Uterus (tissue), 4 donors: ENCODE data around the gene SNAPIN. TPM values are rescaled to one million over a fixed set of nuclear protein-coding genes. Genes with fewer than 3 reads are reported as not detected.

Experiments
- DNase-seq, 2 donors: peaks; one replicate each; pipeline ENCODE4 v3.0.0-alpha.2; 2019 to 2020
- H3K27ac ChIP-seq, 2 donors: fragments of 200-600 bp; sonication (generic); 1 replicate in 1 of 2; 2 replicates in 1 of 2; pipeline ENCODE4 v1.5.1; 2016 to 2018
- H3K27me3 ChIP-seq, 2 donors: fragments of 200-600 bp; sonication (generic); one replicate each; pipeline ENCODE4 v1.5.1; 2018 to 2019; ENCODE audit warnings: control low read depth in 1 of 2
- H3K36me3 ChIP-seq, 2 donors: fragments of 200-600 bp; sonication (generic); one replicate each; pipeline ENCODE4 v1.5.1; 2019; ENCODE audit warnings: control low read depth in 1 of 2
- H3K4me1 ChIP-seq, 2 donors: fragments of 200-600 bp; sonication (generic); one replicate each; pipeline ENCODE4 v1.5.1; 2018 to 2019; ENCODE audit warnings: control low read depth in 1 of 2
- H3K4me3 ChIP-seq, 2 donors: fragments of 200-600 bp; sonication (generic); 1 replicate in 1 of 2; 2 replicates in 1 of 2; pipeline ENCODE4 v1.5.1; 2018 to 2019; ENCODE audit warnings: mild to moderate bottlenecking in 1 of 2
- H3K9me3 ChIP-seq, 2 donors: fragments of 200-600 bp; sonication (generic); one replicate each; pipeline ENCODE4 v1.5.1; 2019; ENCODE audit warnings: control low read depth in 1 of 2
- POLR2A ChIP-seq, 2 donors: fragments of 450-650 bp; IDR thresholded peaks; one replicate each; pipeline ENCODE4 v1.6.1; 2016; ENCODE audit warnings: antibody characterized with exemption in 2 of 2, mild to moderate bottlenecking in 1 of 2, moderate library complexity in 1 of 2
- intact Hi-C: fragments of 100-400 bp; cut with DNase I; formaldehyde crosslinking; loops from one replicate; pipeline ENCODE4 v1.15.1; 2023; ENCODE audit warnings: low total_unique reads
- total RNA-seq, 4 donors: library from RNA; depleted of rRNA in 3 of 4; stranded (reverse); fragments of >200 nt in 3 of 4; gene quantifications; one replicate each; pipeline versions ENCODE4 v1.1.0 to v1.2.4, GENCODE V29; 2014 to 2023
- TF ChIP-seq, protein P1 (sequence below), 4 experiments: fragments of 200-600 bp in 2 of 4; fragments of 450-650 bp in 2 of 4; sonication (generic) in 2 of 4; IDR thresholded peaks; one replicate each; pipeline ENCODE4 v1.5.1; 2016 to 2019; ENCODE audit warnings: antibody characterized with exemption in 4 of 4, mild to moderate bottlenecking in 2 of 4, moderate library complexity in 1 of 4
- donor health status: DM: yes; HTN: yes; CAD: no.

Gene SNAPIN
- total RNA-seq, 4 donors from 2014 or later = 35.5 to 101 (median 71.3) TPM

DNA sequence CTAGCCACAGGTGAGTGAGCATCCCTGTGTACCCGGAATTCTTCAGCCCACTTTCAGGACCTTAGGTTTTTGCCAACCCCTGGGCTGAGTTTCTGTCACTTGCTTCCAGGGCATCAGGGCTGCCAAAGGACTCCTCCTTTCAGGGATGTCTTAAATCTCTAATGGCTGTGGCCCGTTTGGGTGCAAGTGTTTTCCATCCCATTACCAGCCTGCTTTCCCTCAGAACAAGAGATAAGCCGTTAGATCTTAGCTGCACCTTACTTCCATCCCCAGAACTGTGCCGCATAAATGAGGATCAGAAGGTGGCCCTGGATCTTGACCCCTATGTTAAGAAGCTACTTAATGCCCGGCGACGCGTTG is 652 bp downstream of the SNAPIN start:
- intact Hi-C loops = no loop called here
- peaks cover 4 to 9% of the 10 kb centered on the region in 2 donors for H3K4me1 ChIP-seq
- no peak for DNase-seq
- TF ChIP-seq, protein P1, sequence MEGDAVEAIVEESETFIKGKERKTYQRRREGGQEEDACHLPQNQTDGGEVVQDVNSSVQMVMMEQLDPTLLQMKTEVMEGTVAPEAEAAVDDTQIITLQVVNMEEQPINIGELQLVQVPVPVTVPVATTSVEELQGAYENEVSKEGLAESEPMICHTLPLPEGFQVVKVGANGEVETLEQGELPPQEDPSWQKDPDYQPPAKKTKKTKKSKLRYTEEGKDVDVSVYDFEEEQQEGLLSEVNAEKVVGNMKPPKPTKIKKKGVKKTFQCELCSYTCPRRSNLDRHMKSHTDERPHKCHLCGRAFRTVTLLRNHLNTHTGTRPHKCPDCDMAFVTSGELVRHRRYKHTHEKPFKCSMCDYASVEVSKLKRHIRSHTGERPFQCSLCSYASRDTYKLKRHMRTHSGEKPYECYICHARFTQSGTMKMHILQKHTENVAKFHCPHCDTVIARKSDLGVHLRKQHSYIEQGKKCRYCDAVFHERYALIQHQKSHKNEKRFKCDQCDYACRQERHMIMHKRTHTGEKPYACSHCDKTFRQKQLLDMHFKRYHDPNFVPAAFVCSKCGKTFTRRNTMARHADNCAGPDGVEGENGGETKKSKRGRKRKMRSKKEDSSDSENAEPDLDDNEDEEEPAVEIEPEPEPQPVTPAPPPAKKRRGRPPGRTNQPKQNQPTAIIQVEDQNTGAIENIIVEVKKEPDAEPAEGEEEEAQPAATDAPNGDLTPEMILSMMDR (IDR thresholded peaks at IDR 0.05) = no peak
- no peak for TF ChIP-seq POLR2A (IDR thresholded peaks at IDR 0.05)
- peak overlapping the region; percentile 92 to 94 for H3K4me3 ChIP-seq
- H3K9me3 ChIP-seq = no peaks in the 10 kb centered on the region
- peak overlapping the region; percentile 98 for H3K27ac ChIP-seq
- H3K27me3 ChIP-seq = no peaks in the 10 kb centered on the region
- H3K36me3 ChIP-seq = no peaks in the 10 kb centered on the region

DNA sequence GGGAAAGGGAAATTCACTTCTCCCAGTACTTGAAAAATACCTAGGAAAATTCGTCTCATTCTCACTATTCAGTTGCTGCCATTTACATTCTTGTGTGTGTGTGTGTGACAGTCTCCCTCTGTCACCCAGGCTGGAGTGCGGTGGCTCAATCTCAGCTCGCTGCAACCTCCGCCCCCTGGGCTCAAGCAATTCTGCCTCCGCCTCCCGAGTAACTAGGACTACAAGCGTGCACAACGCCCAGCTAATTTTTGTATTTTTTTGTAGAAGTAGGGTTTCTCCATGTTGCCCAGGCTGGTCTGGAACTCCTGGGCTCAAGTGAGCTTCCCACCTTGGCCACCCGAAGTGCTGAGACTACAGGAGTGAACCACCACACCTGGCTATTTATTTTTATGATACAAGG is 1.2 kb downstream of the SNAPIN start:
- H3K4me3 ChIP-seq = no peak overlapping the region

DNA sequence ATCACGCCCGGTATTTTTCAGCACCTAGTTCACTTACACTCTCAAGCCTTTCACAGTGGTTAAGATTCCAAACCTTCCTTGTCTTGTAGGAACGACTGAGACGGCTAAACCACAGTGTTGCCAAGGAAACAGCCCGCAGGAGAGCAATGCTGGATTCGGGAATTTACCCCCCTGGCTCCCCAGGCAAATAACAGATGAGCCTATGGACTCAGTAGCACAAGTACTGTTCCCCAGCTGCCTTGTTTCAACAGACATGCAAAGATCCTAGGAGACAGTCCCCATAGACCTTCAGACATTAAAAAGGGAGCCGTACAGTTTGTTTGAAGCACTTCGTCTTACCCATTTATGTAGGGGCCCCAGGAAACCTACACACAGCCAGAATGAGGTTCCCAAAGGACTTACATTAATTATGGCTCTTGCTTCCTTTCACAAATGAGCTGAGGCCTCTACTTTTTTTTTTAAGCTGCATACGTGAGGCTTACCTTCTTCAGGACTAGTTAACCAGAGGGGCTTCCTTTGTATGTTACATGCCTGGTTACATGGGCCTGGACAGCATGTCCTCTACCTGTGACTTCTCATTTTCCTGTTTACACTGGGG is 2.7 kb downstream of the SNAPIN start:
- Histone ChIP-seq H3K9me3 (no peaks in the 10 kb centered on the region), H3K27ac (no peak overlapping the region), H3K36me3 (no peaks in the 10 kb centered on the region), H3K4me3 (no peak overlapping the region), H3K4me1 (peaks cover 4 to 9% of the 10 kb centered on the region in 2 donors), H3K27me3 (no peaks in the 10 kb centered on the region)
- no peak for TF ChIP-seq POLR2A (IDR thresholded peaks at IDR 0.05)
- TF ChIP-seq, protein P1 (IDR thresholded peaks at IDR 0.05) = no peak
- intact Hi-C loops = no loop called here
- no peak for DNase-seq

More for the DNA sequence above, 1.2 kb downstream of the SNAPIN start:
- Histone ChIP-seq H3K4me1 (peaks cover 4 to 9% of the 10 kb centered on the region in 2 donors), H3K9me3 (no peaks in the 10 kb centered on the region), H3K27me3 (no peaks in the 10 kb centered on the region), H3K27ac (peak overlapping the region; percentile 98), H3K36me3 (no peaks in the 10 kb centered on the region)
- TF ChIP-seq POLR2A (IDR thresholded peaks at IDR 0.05) = no peak
- TF ChIP-seq, protein P1 (IDR thresholded peaks at IDR 0.05) = no peak
- intact Hi-C loops = no loop called here
- no peak for DNase-seq

DNA sequence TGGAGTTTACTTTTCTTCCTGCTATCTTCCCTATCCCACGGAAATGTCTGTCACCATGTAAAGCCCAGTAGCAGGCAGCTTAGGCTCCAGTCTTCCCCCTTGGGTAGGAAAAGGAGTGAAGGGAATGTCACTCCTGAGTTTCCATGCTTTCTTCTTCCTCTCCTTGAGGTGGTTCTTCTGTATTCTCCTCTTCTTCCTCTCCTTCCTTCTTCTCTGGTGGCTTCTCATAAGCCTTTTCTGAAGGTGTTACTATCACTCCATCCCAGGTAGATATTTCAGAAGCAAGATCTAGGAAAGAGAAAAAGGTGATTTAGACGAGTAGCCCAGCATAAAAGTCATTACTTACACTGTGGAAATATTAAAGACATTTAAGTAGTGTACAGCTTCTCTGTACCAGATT is 3.8 kb downstream of the SNAPIN start:
- H3K36me3 ChIP-seq = no peaks in the 10 kb centered on the region
- TF ChIP-seq POLR2A (IDR thresholded peaks at IDR 0.05) = no peak
- TF ChIP-seq, protein P1 (IDR thresholded peaks at IDR 0.05) = no peak
- H3K27me3 ChIP-seq = no peaks in the 10 kb centered on the region
- no peak overlapping the region for H3K4me3 ChIP-seq
- DNase-seq = no peak
- H3K4me1 ChIP-seq = peaks cover 4 to 9% of the 10 kb centered on the region in 2 donors
- intact Hi-C loops = no loop called here
- H3K9me3 ChIP-seq = no peaks in the 10 kb centered on the region
- no peak overlapping the region for H3K27ac ChIP-seq

DNA sequence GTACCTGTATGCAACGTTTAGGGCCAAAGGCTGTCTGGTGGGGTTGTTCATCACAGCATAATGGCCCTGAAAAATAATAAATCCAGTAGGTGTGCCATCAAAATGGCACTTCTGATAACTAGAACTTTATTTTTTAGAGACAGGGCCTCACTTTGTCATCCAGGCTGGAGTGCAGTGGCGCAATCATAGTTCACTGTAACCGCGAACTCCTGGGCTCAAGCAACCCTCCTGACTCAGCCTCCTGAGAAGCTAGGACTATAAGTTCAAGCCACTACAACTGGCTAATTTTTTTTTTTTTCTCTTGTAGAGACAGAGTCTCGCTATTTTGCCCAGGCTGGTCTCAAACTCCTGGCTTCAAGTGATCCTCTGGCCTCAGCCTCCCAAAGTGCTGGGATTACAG is 4.7 kb downstream of the SNAPIN start:
- Histone ChIP-seq H3K4me1 (peaks cover 4 to 9% of the 10 kb centered on the region in 2 donors), H3K27me3 (no peaks in the 10 kb centered on the region), H3K36me3 (no peaks in the 10 kb centered on the region), H3K4me3 (no peak overlapping the region), H3K27ac (no peak overlapping the region), H3K9me3 (no peaks in the 10 kb centered on the region)
- TF ChIP-seq POLR2A (IDR thresholded peaks at IDR 0.05) = no peak
- TF ChIP-seq, protein P1 (IDR thresholded peaks at IDR 0.05) = no peak
- intact Hi-C loops = no loop called here
- DNase-seq = no peak
